Putamen (tissue), 1 donor: Measurements from ENCODE around the gene ZFP36L2.

Experiments used
- DNase-seq: peaks from one replicate; pipeline ENCODE4 v3.0.0-alpha.2; 2016; ENCODE audit warnings: low spot score

Gene ZFP36L2

GRCh38 chr2:43226558-43226954 is at the start of gene ZFP36L2:
Gene ZFP36L2 (minus strand): TSS chr2:43226606. CDS start chr2:43226315, 291 bp downstream.
- DNase-seq: peak; percentile 97

- no peak for DNase-seq
Observed at GRCh38 chr2:43274721-43275120, 48.3 kb upstream of the ZFP36L2 start.

- DNase-seq: no peak
Observed at GRCh38 chr2:43274055-43274454, 47.6 kb upstream of the ZFP36L2 start.

- no peak for DNase-seq
Observed at GRCh38 chr2:43273529-43273928, 47.1 kb upstream of the ZFP36L2 start.

GRCh38 chr2:43270930-43271615 is 44.7 kb upstream of the ZFP36L2 start:
- DNase-seq: no peak

- DNase-seq: no peak
Observed at GRCh38 chr2:43270461-43270860, 44.1 kb upstream of the ZFP36L2 start.

- no peak for DNase-seq
Observed at GRCh38 chr2:43269706-43270105, 43.3 kb upstream of the ZFP36L2 start.

GRCh38 chr2:43269074-43269572 is 42.7 kb upstream of the ZFP36L2 start:
- DNase-seq: no peak

- no peak for DNase-seq
Observed at GRCh38 chr2:43268066-43268953, 41.9 kb upstream of the ZFP36L2 start.

- DNase-seq: no peak
Observed at GRCh38 chr2:43267381-43267780, 41.0 kb upstream of the ZFP36L2 start.

GRCh38 chr2:43266711-43267111 is 40.3 kb upstream of the ZFP36L2 start:
- peak; percentile 14 for DNase-seq

- DNase-seq: no peak
Observed at GRCh38 chr2:43265421-43265820, 39.0 kb upstream of the ZFP36L2 start.

- DNase-seq: no peak
Observed at GRCh38 chr2:43265001-43265400, 38.6 kb upstream of the ZFP36L2 start.

- DNase-seq: no peak
Observed at GRCh38 chr2:43262951-43263350, 36.5 kb upstream of the ZFP36L2 start.

GRCh38 chr2:43262239-43262638 is 35.8 kb upstream of the ZFP36L2 start:
- no peak for DNase-seq

GRCh38 chr2:43259512-43259911 is 33.1 kb upstream of the ZFP36L2 start:
- no peak for DNase-seq

- no peak for DNase-seq
Observed at GRCh38 chr2:43258547-43259156, 32.2 kb upstream of the ZFP36L2 start.

- DNase-seq: no peak
Observed at GRCh38 chr2:43255296-43255910, 29.0 kb upstream of the ZFP36L2 start.

- no peak for DNase-seq
Observed at GRCh38 chr2:43254331-43254730, 27.9 kb upstream of the ZFP36L2 start.

- DNase-seq: no peak
Observed at GRCh38 chr2:43251171-43251731, 24.8 kb upstream of the ZFP36L2 start.

GRCh38 chr2:43250015-43250414 is 23.6 kb upstream of the ZFP36L2 start:
- no peak for DNase-seq

GRCh38 chr2:43248621-43249020 is 22.2 kb upstream of the ZFP36L2 start:
- no peak for DNase-seq
